Renal pelvis (tissue), 4 donors: ENCODE measurements around the gene COL10A1. TPM values are rescaled to one million over a fixed set of nuclear protein-coding genes. Genes with fewer than 3 reads are reported as not detected.

Experiments
- DNase-seq: peaks from one replicate; pipeline ENCODE4 v3.0.0-alpha.2; 2013
- polyA plus RNA-seq, 3 donors: library from polyadenylated mRNA; unstranded; fragments of 120-200 nt; gene quantifications; one replicate each; pipeline ENCODE4 v1.2.1, GENCODE V29; 2013; ENCODE audit not compliant: insufficient read length in 3 of 3

COL10A1 gene
- polyA plus RNA-seq, 3 donors, result 0.21 to 0.65 (median 0.46) TPM

DNA sequence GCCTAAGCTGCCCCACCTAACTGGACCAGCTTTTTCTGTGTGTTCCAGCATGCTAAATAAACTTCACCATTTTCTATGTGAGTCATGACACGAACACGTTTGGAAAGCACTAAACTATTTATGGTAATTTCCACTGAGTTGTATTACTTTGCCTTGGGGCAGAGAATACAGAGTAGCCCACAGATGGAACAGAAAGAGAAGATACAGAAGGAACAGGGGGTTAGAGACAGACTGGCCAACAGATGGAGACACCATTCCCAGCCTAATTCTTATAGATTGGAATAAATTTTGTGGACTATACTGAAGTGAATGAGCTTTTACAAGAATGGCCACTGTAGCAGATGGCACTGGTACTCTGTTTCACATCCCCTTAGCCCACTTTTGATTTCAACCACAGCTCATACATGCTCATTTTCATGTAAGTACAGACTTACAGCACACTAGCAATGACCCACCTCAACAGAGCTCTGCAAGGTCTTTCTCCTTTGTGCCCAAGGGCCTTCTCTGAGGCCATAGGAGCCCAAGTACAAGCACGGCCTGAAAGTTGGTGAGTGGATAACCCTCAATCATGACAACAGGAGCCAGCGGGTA, 38.4 kb downstream of the COL10A1 start:
- no peak for DNase-seq

DNA sequence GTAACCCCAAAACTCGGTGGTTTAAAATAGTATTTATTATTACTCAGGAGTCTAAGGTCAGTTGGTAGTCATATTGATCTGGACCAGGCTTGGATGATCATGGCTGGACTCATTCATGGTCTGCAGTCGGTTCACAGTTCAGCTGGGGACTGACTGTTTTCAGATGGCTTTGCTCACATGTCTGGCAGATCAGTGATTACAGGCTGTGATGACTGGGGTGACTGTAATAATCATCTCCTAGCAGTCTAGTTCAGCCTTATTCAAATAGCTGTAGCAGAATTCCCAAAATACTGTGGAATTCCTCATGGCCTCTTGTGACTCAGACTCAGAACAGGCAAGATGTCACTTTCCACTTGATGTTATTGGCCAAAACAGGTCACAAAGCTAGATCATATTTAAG, 41.6 kb downstream of the COL10A1 start:
- DNase-seq, result no peak

DNA sequence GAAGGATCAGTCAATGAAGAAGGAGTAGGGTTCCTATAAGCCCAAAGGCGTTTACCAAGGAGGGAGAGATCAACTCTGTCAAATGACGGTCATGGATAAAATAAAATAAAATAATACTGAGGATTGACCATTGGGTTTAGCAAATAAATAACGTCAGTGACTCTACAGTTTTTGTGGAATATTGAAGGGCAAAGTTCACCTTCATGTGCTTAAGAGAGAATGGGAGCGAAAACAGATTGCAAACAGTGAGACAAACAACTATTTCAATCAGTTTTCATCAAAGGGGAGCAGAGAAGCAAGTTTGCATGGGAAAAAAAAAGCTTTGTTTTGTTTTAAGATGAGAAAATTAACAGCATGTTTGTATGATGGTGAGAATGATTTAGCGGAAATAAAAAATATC, 42.9 kb downstream of the COL10A1 start:
- DNase-seq, result no peak

DNA sequence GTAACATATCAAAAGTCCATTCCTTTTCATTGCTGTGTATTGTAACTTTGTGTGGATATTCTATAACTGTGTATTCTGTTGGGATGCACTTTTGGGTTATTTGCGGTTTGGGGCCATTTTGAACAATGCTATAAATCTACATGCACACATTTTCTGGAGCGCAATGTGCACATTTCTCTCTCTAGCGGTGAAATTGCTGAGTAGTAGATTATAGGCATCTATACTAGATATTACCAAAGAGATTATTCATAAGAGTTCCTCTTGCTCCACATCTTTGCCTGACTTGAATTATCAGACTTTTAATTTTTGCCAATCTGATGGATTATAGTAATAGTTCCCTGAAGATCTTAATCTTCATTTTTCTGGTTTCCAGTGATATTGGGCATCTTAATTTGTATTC, 47.0 kb downstream of the COL10A1 start:
- no peak for DNase-seq

DNA sequence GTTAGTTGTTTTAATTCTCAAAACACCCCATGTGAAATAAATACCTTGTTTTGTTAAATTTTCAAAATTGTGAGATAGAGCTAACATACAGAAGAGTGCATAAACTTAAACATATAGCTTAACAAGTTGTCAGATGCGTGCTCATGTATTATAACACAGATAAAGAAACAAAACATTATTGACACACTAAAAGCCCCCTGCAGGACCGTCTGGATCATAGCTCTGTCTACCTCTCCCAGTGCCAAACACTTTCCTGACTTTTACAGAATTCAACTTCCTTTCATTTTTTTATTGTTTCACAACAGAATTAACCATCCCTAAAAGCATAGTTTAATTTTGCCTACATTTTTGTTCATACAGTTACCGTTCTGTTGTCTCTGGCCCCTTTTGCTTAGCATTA, 47.4 kb downstream of the COL10A1 start:
- DNase-seq, result no peak

DNA sequence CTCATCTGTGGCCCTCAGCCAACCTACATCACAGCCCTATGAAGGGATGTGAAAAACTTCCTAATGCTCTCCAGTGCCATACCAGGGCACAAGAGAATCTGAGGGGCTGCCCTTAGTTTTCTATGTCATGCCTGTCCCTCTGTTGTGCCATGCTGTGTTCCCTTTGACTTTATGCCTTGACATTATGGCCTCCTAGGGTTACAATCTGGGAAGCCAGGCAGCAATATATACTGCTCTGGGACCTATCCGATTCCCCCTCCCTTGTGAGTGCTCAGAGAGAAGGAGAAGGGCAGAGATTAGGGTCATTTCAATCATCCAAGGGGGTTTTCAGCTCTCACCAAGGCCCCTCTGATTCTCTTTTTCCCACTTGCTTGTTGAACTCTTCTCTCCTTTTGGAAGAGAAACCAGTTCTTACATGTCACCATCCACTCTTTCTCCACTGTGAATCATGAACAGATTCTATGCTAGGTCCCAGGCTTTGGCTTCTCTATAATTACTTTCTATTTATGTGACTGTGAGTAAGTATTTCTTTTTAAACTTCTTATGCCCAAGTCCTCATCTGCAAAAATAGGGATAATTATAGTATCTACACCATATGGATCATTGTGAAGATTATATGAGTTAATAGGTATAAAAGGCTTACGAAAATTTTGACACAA, 51.1 kb downstream of the COL10A1 start:
- DNase-seq, result no peak

DNA sequence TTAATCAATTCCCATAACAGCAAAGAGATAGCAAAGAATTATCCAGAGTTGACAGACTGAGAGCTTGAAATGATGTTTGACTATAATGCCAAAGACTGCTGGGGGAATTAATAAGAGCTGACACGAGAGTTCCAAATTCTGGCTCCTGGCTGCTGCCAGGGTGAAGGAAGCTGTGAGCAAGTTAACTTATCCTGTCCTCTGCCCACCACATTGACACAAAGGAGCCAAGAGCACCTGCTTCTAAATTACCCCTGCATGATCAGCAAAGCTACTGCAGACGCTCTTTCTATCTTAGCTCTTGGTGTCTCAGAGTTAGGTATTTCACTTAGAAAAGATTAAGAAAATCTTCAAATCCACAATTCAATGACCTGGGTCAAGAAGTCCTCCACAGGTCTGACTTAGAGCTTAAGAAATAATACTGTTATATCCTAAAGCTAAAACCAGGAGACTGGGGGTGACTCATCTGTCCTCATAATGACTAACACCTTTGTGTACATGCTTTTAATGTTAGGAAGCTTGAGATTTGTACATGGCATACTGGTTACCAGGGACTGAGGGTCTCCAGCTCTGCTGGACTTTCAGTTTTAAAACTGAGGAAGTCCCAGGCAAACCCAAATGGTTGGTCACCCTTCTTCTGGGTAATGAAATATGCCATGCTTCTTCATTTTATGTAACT, 52.0 kb downstream of the COL10A1 start:
- no peak for DNase-seq

DNA sequence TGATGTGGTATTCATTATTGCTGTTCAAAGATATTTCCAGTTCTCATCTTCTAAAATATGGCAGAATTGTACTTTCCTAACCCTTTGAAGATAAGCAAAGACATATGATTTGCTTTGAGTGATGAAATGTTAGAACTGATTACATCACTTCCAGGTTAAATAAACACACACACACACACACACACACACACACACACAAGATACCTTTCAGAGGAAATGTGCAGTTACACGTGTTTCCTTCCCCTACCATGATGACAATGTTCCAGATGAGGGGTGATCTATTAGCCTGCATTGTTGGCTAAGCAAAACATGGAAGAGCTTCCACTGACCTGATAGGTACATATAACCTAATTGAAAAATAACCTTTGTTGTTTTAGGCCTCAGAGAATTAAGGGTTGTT, 53.6 kb downstream of the COL10A1 start:
- DNase-seq, result no peak

DNA sequence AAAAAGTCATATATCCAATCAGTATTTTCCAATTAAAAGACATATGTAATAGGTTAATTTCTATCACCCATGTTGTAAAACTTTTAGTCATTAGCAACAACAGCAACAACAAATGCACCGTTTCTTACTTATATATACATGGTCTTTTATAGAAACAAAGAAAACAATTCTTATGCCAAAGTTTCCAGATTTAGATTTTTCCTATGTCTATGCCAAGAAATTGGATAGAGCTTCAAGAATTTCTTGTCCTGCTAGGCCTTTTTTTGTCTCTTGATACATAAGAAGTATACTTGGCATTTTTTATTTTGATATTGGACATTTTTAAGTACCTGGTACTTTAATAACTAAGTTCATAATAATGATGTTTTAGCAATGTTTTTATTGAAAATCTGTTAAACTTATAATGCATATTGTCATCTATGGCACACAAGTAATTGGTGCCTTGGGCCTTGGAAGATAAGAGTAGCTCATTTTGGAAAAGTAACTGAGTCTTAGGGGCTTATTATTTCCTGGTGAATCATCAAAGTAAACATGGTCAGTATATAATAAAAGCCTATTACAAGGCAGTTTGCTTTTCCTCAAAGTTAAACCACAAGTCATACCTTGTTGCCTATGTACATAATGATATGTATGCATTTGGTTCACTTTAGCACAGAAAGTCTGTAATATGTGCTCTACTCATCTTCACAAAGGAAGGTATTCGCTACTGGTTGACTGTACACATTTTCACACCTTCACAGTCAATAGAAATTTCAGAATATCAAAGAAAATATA, 55.1 kb downstream of the COL10A1 start:
- no peak for DNase-seq

DNA sequence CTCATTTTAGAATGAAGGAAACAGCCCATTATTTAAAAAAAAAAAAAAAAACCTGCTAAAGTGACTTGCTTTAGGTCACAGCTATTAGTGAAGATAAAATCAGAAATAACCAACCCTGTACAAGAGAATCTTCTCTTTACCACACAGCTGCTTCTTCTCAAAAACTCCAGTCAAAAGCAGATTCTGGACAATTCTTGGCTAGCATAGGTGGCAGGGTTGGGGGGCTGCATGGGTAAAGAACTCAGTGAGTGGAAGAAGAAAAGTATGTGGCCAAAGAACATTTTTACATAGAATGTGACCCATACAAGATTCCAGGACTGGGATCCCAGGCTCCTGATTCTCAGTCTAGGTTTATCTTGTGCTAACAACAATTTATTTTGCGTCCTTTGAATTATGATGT, 55.8 kb downstream of the COL10A1 start:
- no peak for DNase-seq

Other genes with a start within 250 kb of the COL10A1 start
- 1 to 10 TPM; 3.5 to 5.9 (median 4.7) TPM for gene FRK, start 65.2 kb downstream of the COL10A1 start, polyA plus RNA-seq
- gene NT5DC1, start 25.3 kb downstream of the COL10A1 start, polyA plus RNA-seq, result 10 to 100 TPM; 42.3 to 51.4 (median 43.7) TPM
- 10 to 100 TPM; 60.0 to 60.6 (median 60.4) TPM for gene TSPYL4, start 127.9 kb upstream of the COL10A1 start, polyA plus RNA-seq
- 100 to 1,000 TPM in 1 of 3 donors, 10 to 100 TPM in 2; 95.0 to 101 (median 99.6) TPM for gene TSPYL1, start 153.8 kb upstream of the COL10A1 start, polyA plus RNA-seq
- 10 to 100 TPM; 37.3 to 40.9 (median 38.7) TPM for gene DSE, start 244.8 kb upstream of the COL10A1 start, polyA plus RNA-seq